NK-92 (cell line): Measurements from ENCODE around the gene DHX15.
"Not testable (repeated sequence)": the region's sequence is repeated elsewhere in the genome, so short reads cannot be mapped to it uniquely, and the experiment has no call there.

Experiments used
- DNase-seq: peaks from one replicate; lab custom pipeline; 2025; ENCODE audit not compliant: unreplicated experiment; lab: John Stamatoyannopoulos, UW

Gene DHX15

GRCh38 chr4:24550441-24551175, 33.7 kb downstream of the DHX15 start:
- DNase-seq: no peak

GRCh38 chr4:24547979-24548378, 36.4 kb downstream of the DHX15 start:
- DNase-seq: no peak

GRCh38 chr4:24544208-24544988, 40.0 kb downstream of the DHX15 start:
- no peak for DNase-seq

GRCh38 chr4:24537025-24537424, 47.3 kb downstream of the DHX15 start:
- DNase-seq: no peak

- no peak for DNase-seq
Measured at GRCh38 chr4:24535399-24535798, 49.0 kb downstream of the DHX15 start.

GRCh38 chr4:24533364-24533763, 51.0 kb downstream of the DHX15 start:
- DNase-seq: no peak

- no peak for DNase-seq
Measured at GRCh38 chr4:24529555-24529954, 54.8 kb downstream of the DHX15 start.

GRCh38 chr4:24527371-24527770, 57.0 kb downstream of the DHX15 start:
- no peak for DNase-seq

- DNase-seq: no peak
Measured at GRCh38 chr4:24521544-24521943, 62.8 kb downstream of the DHX15 start.

GRCh38 chr4:24519649-24520048, 64.7 kb downstream of the DHX15 start:
- no peak for DNase-seq

- DNase-seq: no peak
Measured at GRCh38 chr4:24517676-24518075, 66.7 kb downstream of the DHX15 start.

GRCh38 chr4:24516926-24517325, 67.4 kb downstream of the DHX15 start:
- DNase-seq: no peak

GRCh38 chr4:24515698-24516097, 68.7 kb downstream of the DHX15 start:
- no peak for DNase-seq

GRCh38 chr4:24514808-24515207, 69.5 kb downstream of the DHX15 start:
- DNase-seq: no peak

- DNase-seq: no peak
Measured at GRCh38 chr4:24513718-24514117, 70.6 kb downstream of the DHX15 start.

- no peak for DNase-seq
Measured at GRCh38 chr4:24511371-24512063, 72.8 kb downstream of the DHX15 start.

GRCh38 chr4:24510091-24510490, 74.3 kb downstream of the DHX15 start:
- no peak for DNase-seq

GRCh38 chr4:24508541-24508940, 75.8 kb downstream of the DHX15 start:
- DNase-seq: no peak

- no peak for DNase-seq
Measured at GRCh38 chr4:24507439-24507838, 76.9 kb downstream of the DHX15 start.

- DNase-seq: not testable (repeated sequence)
Measured at GRCh38 chr4:24503090-24503489, 81.3 kb downstream of the DHX15 start.

- DNase-seq: no peak
Measured at GRCh38 chr4:24497221-24497620, 87.1 kb downstream of the DHX15 start.

- no peak for DNase-seq
Measured at GRCh38 chr4:24496597-24496996, 87.8 kb downstream of the DHX15 start.
